ENCODE measurements around the gene S100A5. TPM values are rescaled to one million over a fixed set of nuclear protein-coding genes. Genes with fewer than 3 reads are reported as not detected.
A peak's percentile ranks its signal among the peaks of the same experiment; 100 is the strongest.

The S100A5 gene
- total RNA-seq, 1 experiment from 2014 or later = 4.0 TPM

- no peak for DNase-seq (ENCODE audit: low spot score)
These were observed 31.7 kb downstream of the S100A5 start for GRCh38 chr1:153509036-153509435.

GRCh38 chr1:153507926-153508583 is 32.7 kb downstream of the S100A5 start:
- no peak for DNase-seq (ENCODE audit: low spot score)

GRCh38 chr1:153506831-153507413 is 33.8 kb downstream of the S100A5 start:
- peak; percentile 74 for DNase-seq (ENCODE audit: low spot score)

GRCh38 chr1:153506386-153506785 is 34.3 kb downstream of the S100A5 start:
- DNase-seq (ENCODE audit: low spot score) = no peak

GRCh38 chr1:153505576-153505975 is 35.2 kb downstream of the S100A5 start:
- no peak for DNase-seq (ENCODE audit: low spot score)

GRCh38 chr1:153503766-153504165 is 37.0 kb downstream of the S100A5 start:
- no peak for DNase-seq (ENCODE audit: low spot score)

- DNase-seq (ENCODE audit: low spot score) = no peak
These were observed 42.0 kb downstream of the S100A5 start for GRCh38 chr1:153498746-153499145.

- no peak for DNase-seq (ENCODE audit: low spot score)
These were observed 45.2 kb downstream of the S100A5 start for GRCh38 chr1:153495536-153495935.

- peak; percentile 77 for DNase-seq (ENCODE audit: low spot score)
These were observed 45.7 kb downstream of the S100A5 start for GRCh38 chr1:153494976-153495535.

- DNase-seq (ENCODE audit: low spot score) = no peak
These were observed 47.3 kb downstream of the S100A5 start for GRCh38 chr1:153493343-153493960.

GRCh38 chr1:153490272-153491051 is 50.3 kb downstream of the S100A5 start:
- DNase-seq (ENCODE audit: low spot score) = no peak

GRCh38 chr1:153488731-153489130 is 52.0 kb downstream of the S100A5 start:
- DNase-seq (ENCODE audit: low spot score) = no peak

GRCh38 chr1:153487707-153488106 is 53.0 kb downstream of the S100A5 start:
- DNase-seq (ENCODE audit: low spot score) = no peak

Other genes starting within 250 kb of the S100A5 start
- gene PGLYRP3, start 228.0 kb downstream of the S100A5 start, total RNA-seq (2014; rRNA removed; shearing (Covaris generic)) = not detected in 2 replicates
- not detected in 2 replicates for gene PGLYRP4, start 192.1 kb downstream of the S100A5 start, total RNA-seq (2014; rRNA removed; shearing (Covaris generic))
- gene S100A9, start 183.1 kb downstream of the S100A5 start, total RNA-seq (2014; rRNA removed; shearing (Covaris generic)) = 1.8 TPM in 1 of 2 replicates, not detected in the other
- gene S100A12, start 165.3 kb downstream of the S100A5 start, total RNA-seq (2014; rRNA removed; shearing (Covaris generic)) = not detected in 2 replicates
- not detected in 2 replicates for gene S100A8, start 149.9 kb downstream of the S100A5 start, total RNA-seq (2014; rRNA removed; shearing (Covaris generic))
- gene S100A7A, start 124.4 kb downstream of the S100A5 start, total RNA-seq (2014; rRNA removed; shearing (Covaris generic)) = not detected in 2 replicates
- not detected in 2 replicates for gene S100A7, start 80.3 kb downstream of the S100A5 start, total RNA-seq (2014; rRNA removed; shearing (Covaris generic))
- 2,272 and 2,428 TPM in 2 replicates for gene S100A6, start 4.9 kb downstream of the S100A5 start, total RNA-seq (2014; rRNA removed; shearing (Covaris generic))
- gene S100A4, start 4.9 kb upstream of the S100A5 start, total RNA-seq (2014; rRNA removed; shearing (Covaris generic)) = 694 and 702 TPM in 2 replicates
- 2.6 and 4.9 TPM in 2 replicates for gene S100A3, start 8.3 kb upstream of the S100A5 start, total RNA-seq (2014; rRNA removed; shearing (Covaris generic))
- gene S100A2, start 24.9 kb upstream of the S100A5 start, total RNA-seq (2014; rRNA removed; shearing (Covaris generic)) = 17.9 and 26.4 TPM in 2 replicates
- 282 and 292 TPM in 2 replicates for gene S100A16, start 72.2 kb upstream of the S100A5 start, total RNA-seq (2014; rRNA removed; shearing (Covaris generic))
- 35.6 and 46.2 TPM in 2 replicates for gene S100A14, start 75.4 kb upstream of the S100A5 start, total RNA-seq (2014; rRNA removed; shearing (Covaris generic))
- gene S100A13, start 86.6 kb upstream of the S100A5 start, total RNA-seq (2014; rRNA removed; shearing (Covaris generic)) = 78.7 and 87.3 TPM in 2 replicates
- gene S100A1, start 87.5 kb upstream of the S100A5 start, total RNA-seq (2014; rRNA removed; shearing (Covaris generic)) = 0.15 TPM in 1 of 2 replicates, not detected in the other
- 63.7 and 69.4 TPM in 2 replicates for gene CHTOP, start 93.1 kb upstream of the S100A5 start, total RNA-seq (2014; rRNA removed; shearing (Covaris generic))
- gene SNAPIN, start 117.8 kb upstream of the S100A5 start, total RNA-seq (2014; rRNA removed; shearing (Covaris generic)) = 45.5 and 46.0 TPM in 2 replicates
- 144 and 159 TPM in 2 replicates for gene ILF2, start 130.1 kb upstream of the S100A5 start, total RNA-seq (2014; rRNA removed; shearing (Covaris generic))
- gene NPR1, start 137.8 kb upstream of the S100A5 start, total RNA-seq (2014; rRNA removed; shearing (Covaris generic)) = not detected in 2 replicates
- gene INTS3, start 187.1 kb upstream of the S100A5 start, total RNA-seq (2014; rRNA removed; shearing (Covaris generic)) = 23.4 and 28.9 TPM in 2 replicates
- 13.8 and 14.7 TPM in 2 replicates for gene SLC27A3, start 234.5 kb upstream of the S100A5 start, total RNA-seq (2014; rRNA removed; shearing (Covaris generic))